Right atrium auricular region (tissue), 2 donors: Measurements from ENCODE around the gene TTC21A. TPM values are rescaled to one million over a fixed set of nuclear protein-coding genes. Genes with fewer than 3 reads are reported as not detected.

Experiments used
- DNase-seq: peaks from one replicate; pipeline ENCODE4 v3.0.0-alpha.2; 2019; ENCODE audit warnings: low spot score
- H3K27ac ChIP-seq, 2 donors: fragments of 200-600 bp; sonication (generic); 1 replicate in 1 of 2; 2 replicates in 1 of 2; pipeline ENCODE4 v1.5.1; 2016 to 2019
- H3K27me3 ChIP-seq, 2 donors: fragments of 200-600 bp; sonication (generic); one replicate each; pipeline versions ENCODE4 v1.5.1 to v1.6.0; 2017 to 2019
- H3K36me3 ChIP-seq: fragments of 200-600 bp; sonication (generic); one replicate; pipeline ENCODE4 v1.5.1; 2016
- H3K4me1 ChIP-seq, 2 donors: fragments of 200-600 bp; sonication (generic); one replicate each; pipeline versions ENCODE4 v1.5.1 to v1.6.0; 2017 to 2019
- H3K4me3 ChIP-seq, 2 donors: fragments of 200-600 bp; sonication (generic); 1 replicate in 1 of 2; 2 replicates in 1 of 2; pipeline ENCODE4 v1.5.1; 2017 to 2019; ENCODE audit warnings: mild to moderate bottlenecking in 1 of 2, moderate library complexity in 1 of 2
- H3K9me3 ChIP-seq, 2 donors: fragments of 200-600 bp; sonication (generic); one replicate each; pipeline ENCODE4 v1.5.1; 2019
- CTCF ChIP-seq, 2 donors: fragments of 200-600 bp; sonication (generic); IDR thresholded peaks; one replicate each; pipeline ENCODE4 v1.5.1; 2019; ENCODE audit warnings: antibody characterized with exemption in 2 of 2
- total RNA-seq, 2 donors: library from RNA; depleted of rRNA; stranded (reverse); fragments of >200 nt; gene quantifications; one replicate each; pipeline ENCODE4 v1.1.0, GENCODE V29; 2016

Gene TTC21A
- total RNA-seq, 2 donors from 2014 or later = 0.85 to 1.8 TPM

GRCh38 chr3:39150148-39150802 is 42.8 kb downstream of the TTC21A start:
- no peak for DNase-seq
- Histone ChIP-seq H3K36me3 (peaks cover 16% of the 10 kb centered on the region), H3K4me1 (peaks cover 0 to 83% of the 10 kb centered on the region in 2 donors), H3K4me3 (peak overlapping the region; percentile 91 to 93), H3K27me3 (no peaks in the 10 kb centered on the region), H3K27ac (peak overlapping the region; percentile 99), H3K9me3 (no peaks in the 10 kb centered on the region)
- TF ChIP-seq CTCF (IDR thresholded peaks at IDR 0.05) = no peak

DNA sequence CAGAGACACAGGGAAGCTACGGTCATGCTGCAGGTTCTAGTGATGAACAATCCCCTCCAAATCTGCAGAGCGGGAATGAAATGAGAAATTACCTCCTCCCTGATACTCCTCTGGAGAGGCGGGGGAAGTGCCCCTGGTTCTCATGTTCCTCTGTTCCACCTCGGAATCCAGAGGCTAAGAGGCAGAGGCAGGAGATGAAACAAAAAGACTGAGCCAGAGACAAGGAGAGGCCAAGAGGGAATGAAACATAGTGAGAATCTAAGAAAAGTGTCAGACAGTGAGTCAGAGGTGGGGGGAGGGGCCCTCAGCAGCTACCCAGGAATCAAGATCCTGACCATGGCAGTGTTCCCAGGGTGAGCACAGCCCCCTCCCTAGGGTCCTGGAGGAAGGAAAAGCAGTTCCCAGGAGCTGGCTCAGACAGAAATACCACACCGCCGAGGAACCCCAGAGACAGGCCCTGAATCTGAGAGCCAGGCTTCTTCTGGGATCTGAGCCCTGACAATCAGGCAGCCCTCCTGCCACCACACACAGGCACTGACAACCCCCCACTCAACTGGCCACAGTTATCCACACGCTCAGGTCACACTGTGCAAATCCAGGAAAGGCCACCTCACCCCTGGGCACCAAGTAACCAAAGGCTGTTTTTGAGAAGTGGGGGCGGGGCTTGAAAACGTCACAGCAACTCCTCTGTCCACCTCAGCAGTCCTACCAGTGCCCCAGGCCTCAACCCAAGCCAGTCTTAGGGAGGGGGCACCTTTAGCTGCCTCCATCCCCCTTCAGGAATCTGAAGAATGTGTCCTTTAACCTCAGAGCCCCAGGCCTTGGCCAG is 43.5 kb downstream of the TTC21A start:
- Histone ChIP-seq H3K27ac (peak overlapping the region; percentile 99), H3K4me3 (peak overlapping the region; percentile 91 to 93), H3K9me3 (no peaks in the 10 kb centered on the region), H3K27me3 (no peaks in the 10 kb centered on the region), H3K4me1 (peaks cover 0 to 81% of the 10 kb centered on the region in 2 donors), H3K36me3 (peaks cover 8% of the 10 kb centered on the region)
- peak; percentile 97 for DNase-seq
- TF ChIP-seq CTCF (IDR thresholded peaks at IDR 0.05) = no peak

DNA sequence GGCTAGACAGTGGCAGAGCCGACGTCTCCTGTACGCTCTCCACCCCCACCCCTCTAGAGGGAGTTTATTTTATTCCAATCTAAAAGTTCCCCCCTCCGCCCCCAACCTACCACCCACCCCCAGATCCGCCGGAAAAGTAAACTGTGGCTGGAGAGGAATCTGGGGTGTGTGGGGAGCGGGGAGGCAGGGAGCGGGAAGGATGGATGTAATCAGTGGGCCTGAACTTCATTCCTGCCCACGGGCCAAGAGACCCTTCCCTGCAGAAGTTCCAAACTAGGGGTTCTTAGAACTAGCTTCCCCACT is 46.4 kb downstream of the TTC21A start:
- Histone ChIP-seq H3K36me3 (no peaks in the 10 kb centered on the region), H3K27me3 (no peaks in the 10 kb centered on the region), H3K9me3 (no peaks in the 10 kb centered on the region), H3K4me1 (peaks cover 0 to 52% of the 10 kb centered on the region in 2 donors), H3K27ac (peak overlapping the region; percentile 99), H3K4me3 (peak overlapping the region; percentile 91 to 93)
- no peak for DNase-seq
- TF ChIP-seq CTCF (IDR thresholded peaks at IDR 0.05) = no peak

GRCh38 chr3:39154280-39155021 is 47.0 kb downstream of the TTC21A start:
- peak overlapping the region; percentile 99 for H3K27ac ChIP-seq
- H3K27me3 ChIP-seq = no peaks in the 10 kb centered on the region
- peaks cover 0 to 47% of the 10 kb centered on the region in 2 donors for H3K4me1 ChIP-seq
- no peak for DNase-seq
- peak overlapping the region in 1 of 2 donors; percentile 93 for H3K4me3 ChIP-seq
- no peaks in the 10 kb centered on the region for H3K36me3 ChIP-seq
- H3K9me3 ChIP-seq = no peaks in the 10 kb centered on the region
- no peak for TF ChIP-seq CTCF (IDR thresholded peaks at IDR 0.05)

DNA sequence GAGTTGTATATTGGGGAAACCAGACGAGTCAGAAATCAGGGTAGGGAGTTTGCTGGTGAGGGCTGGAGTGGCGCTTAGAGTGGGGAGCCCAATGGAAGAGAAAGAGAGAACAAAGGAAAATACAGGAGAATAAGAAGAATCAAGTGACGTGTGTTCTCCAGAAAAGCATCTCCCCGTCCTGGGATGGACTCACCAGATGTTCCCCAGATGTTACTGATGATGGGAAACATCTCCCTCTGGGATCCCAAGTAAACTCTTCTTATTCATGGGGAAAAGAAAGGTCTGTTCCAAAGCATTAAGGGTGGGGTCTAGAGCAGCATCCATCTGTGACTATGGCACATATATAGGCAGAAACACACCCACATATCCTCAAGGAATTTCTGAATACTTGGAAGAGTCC is 48.9 kb downstream of the TTC21A start:
- Histone ChIP-seq H3K27me3 (no peaks in the 10 kb centered on the region), H3K36me3 (no peaks in the 10 kb centered on the region), H3K9me3 (no peaks in the 10 kb centered on the region), H3K4me1 (peaks cover 0 to 27% of the 10 kb centered on the region in 2 donors), H3K4me3 (no peak overlapping the region), H3K27ac (peak overlapping the region in 1 of 2 donors; percentile 99)
- no peak for DNase-seq
- TF ChIP-seq CTCF (IDR thresholded peaks at IDR 0.05) = no peak
